Subcutaneous abdominal adipose tissue (tissue), 5 donors: Measurements from ENCODE around the gene GPR153.

Source experiments
- H3K27ac ChIP-seq: one replicate; pipeline ENCODE4 v1.7.0; 2013; ENCODE audit warnings: low read depth, mild to moderate bottlenecking, inconsistent platforms, low read length, moderate library complexity
- H3K27me3 ChIP-seq, 5 donors: one replicate each; pipeline ENCODE4 v1.7.0; 2013; ENCODE audit warnings: low read length in 5 of 5, inconsistent platforms in 1 of 5; ENCODE audit not compliant: control insufficient read depth in 5 of 5, insufficient read depth in 4 of 5
- H3K36me3 ChIP-seq, 5 donors: one replicate each; pipeline ENCODE4 v1.7.0; 2013; ENCODE audit warnings: low read length in 5 of 5; ENCODE audit not compliant: control insufficient read depth in 5 of 5, insufficient read depth in 5 of 5
- H3K4me1 ChIP-seq, 5 donors: one replicate each; pipeline ENCODE4 v1.7.0; 2013; ENCODE audit warnings: low read length in 5 of 5, mild to moderate bottlenecking in 3 of 5, moderate library complexity in 1 of 5; ENCODE audit not compliant: control insufficient read depth in 5 of 5, insufficient read depth in 5 of 5
- H3K4me3 ChIP-seq, 5 donors: one replicate each; pipeline ENCODE4 v1.7.0; 2013; ENCODE audit warnings: low read length in 5 of 5, low read depth in 1 of 5
- H3K9ac ChIP-seq, 5 donors: one replicate each; pipeline ENCODE4 v1.7.0; 2013; ENCODE audit warnings: low read length in 5 of 5, mild to moderate bottlenecking in 4 of 5, moderate library complexity in 3 of 5
- H3K9me3 ChIP-seq, 5 donors: one replicate each; pipeline ENCODE4 v1.7.0; 2013; ENCODE audit warnings: low read length in 5 of 5; ENCODE audit not compliant: control insufficient read depth in 5 of 5
- donor health status: healthy.
- donor health status: healthy.
- donor health status: healthy.
- donor health status: healthy.
- donor health status: healthy.

The GPR153 gene

GRCh38 chr1:6245869-6246496, 14.9 kb downstream of the GPR153 start:
- Histone ChIP-seq H3K27me3 (peaks cover 31 to 62% (median 56%) of the 10 kb centered on the region in 5 donors), H3K9ac (no peak overlapping the region), H3K9me3 (no peaks in the 10 kb centered on the region), H3K36me3 (no peaks in the 10 kb centered on the region), H3K27ac (no peak overlapping the region), H3K4me3 (no peak overlapping the region), H3K4me1 (peaks cover 0 to 45% (median 18%) of the 10 kb centered on the region in 5 donors)

GRCh38 chr1:6245086-6245868, 15.6 kb downstream of the GPR153 start:
- Histone ChIP-seq H3K4me3 (no peak overlapping the region), H3K4me1 (peaks cover 0 to 45% (median 18%) of the 10 kb centered on the region in 5 donors)

GRCh38 chr1:6244401-6245049, 16.4 kb downstream of the GPR153 start:
- Histone ChIP-seq H3K36me3 (no peaks in the 10 kb centered on the region), H3K9ac (no peak overlapping the region), H3K27me3 (peaks cover 34 to 71% (median 58%) of the 10 kb centered on the region in 5 donors), H3K4me3 (no peak overlapping the region), H3K9me3 (no peaks in the 10 kb centered on the region), H3K4me1 (peaks cover 0 to 41% (median 18%) of the 10 kb centered on the region in 5 donors), H3K27ac (no peak overlapping the region)

More at GRCh38 chr1:6245086-6245868, 15.6 kb downstream of the GPR153 start:
- Histone ChIP-seq H3K36me3 (no peaks in the 10 kb centered on the region), H3K27me3 (peaks cover 32 to 65% (median 59%) of the 10 kb centered on the region in 5 donors), H3K27ac (no peak overlapping the region), H3K9ac (no peak overlapping the region), H3K9me3 (no peaks in the 10 kb centered on the region)

- H3K36me3 ChIP-seq: no peaks in the 10 kb centered on the region
- H3K4me1 ChIP-seq: peaks cover 0 to 38% (median 15%) of the 10 kb centered on the region in 5 donors
- H3K9me3 ChIP-seq: no peaks in the 10 kb centered on the region
- H3K27me3 ChIP-seq: peaks cover 38 to 76% (median 61%) of the 10 kb centered on the region in 5 donors
- H3K4me3 ChIP-seq: no peak within 1 kb of the TSS
- no peak within 1 kb of the TSS for H3K27ac ChIP-seq
- no peak within 1 kb of the TSS for H3K9ac ChIP-seq
Observed at GRCh38 chr1:6243993-6244392, 16.9 kb downstream of the GPR153 start, which contains the start of gene HES3. TSS of gene HES3 (plus strand) at chr1:6244179. CDS start at chr1:6244366, 187 bp downstream.

- Histone ChIP-seq H3K27me3 (peaks cover 39 to 69% (median 57%) of the 10 kb centered on the region in 5 donors), H3K4me1 (peaks cover 0 to 32% (median 12%) of the 10 kb centered on the region in 5 donors), H3K9me3 (no peaks in the 10 kb centered on the region), H3K27ac (no peak overlapping the region), H3K9ac (no peak overlapping the region), H3K4me3 (no peak overlapping the region), H3K36me3 (no peaks in the 10 kb centered on the region)
Observed at GRCh38 chr1:6243053-6243834, 17.7 kb downstream of the GPR153 start.

- Histone ChIP-seq H3K4me1 (peaks cover 0 to 32% (median 12%) of the 10 kb centered on the region in 5 donors), H3K9ac (no peak overlapping the region), H3K36me3 (no peaks in the 10 kb centered on the region), H3K9me3 (no peaks in the 10 kb centered on the region), H3K27me3 (peaks cover 34 to 65% (median 55%) of the 10 kb centered on the region in 5 donors), H3K27ac (no peak overlapping the region), H3K4me3 (peak overlapping the region in 1 of 5 donors; percentile 22)
Observed at GRCh38 chr1:6241887-6242740, 18.8 kb downstream of the GPR153 start.

- H3K4me3 ChIP-seq: no peak overlapping the region
- peaks cover 0 to 26% (median 12%) of the 10 kb centered on the region in 5 donors for H3K4me1 ChIP-seq
- no peak overlapping the region for H3K27ac ChIP-seq
- no peak overlapping the region for H3K9ac ChIP-seq
- H3K27me3 ChIP-seq: peaks cover 31 to 59% (median 51%) of the 10 kb centered on the region in 5 donors
- H3K36me3 ChIP-seq: no peaks in the 10 kb centered on the region
- no peaks in the 10 kb centered on the region for H3K9me3 ChIP-seq
Observed at GRCh38 chr1:6241107-6241886, 19.6 kb downstream of the GPR153 start.

- Histone ChIP-seq H3K36me3 (no peaks in the 10 kb centered on the region), H3K9ac (no peak overlapping the region), H3K27ac (no peak overlapping the region), H3K4me1 (peaks cover 0 to 22% (median 9%) of the 10 kb centered on the region in 5 donors), H3K4me3 (no peak overlapping the region), H3K27me3 (peaks cover 28 to 52% (median 47%) of the 10 kb centered on the region in 5 donors), H3K9me3 (no peaks in the 10 kb centered on the region)
Observed at GRCh38 chr1:6239950-6240768, 20.7 kb downstream of the GPR153 start.
